Ishikawa (cell line): ENCODE data around the gene RFC5.

Experiments used
- CEBPB ChIP-seq: IDR thresholded peaks from 2 replicates; pipeline ENCODE4 v1.6.1; 2012
- CREB1 ChIP-seq: IDR thresholded peaks from 2 replicates; pipeline ENCODE4 v1.6.1; 2012; ENCODE audit warnings: low read depth
- EGR1 ChIP-seq: IDR thresholded peaks from 2 replicates; pipeline ENCODE4 v1.6.1; 2012
- EP300 ChIP-seq: IDR thresholded peaks from 2 replicates; pipeline ENCODE4 v1.6.1; 2012; ENCODE audit warnings: borderline replicate concordance
- FOXM1 ChIP-seq: IDR thresholded peaks from 2 replicates; pipeline ENCODE4 v1.6.1; 2012; ENCODE audit warnings: low read depth, borderline replicate concordance
- MAX ChIP-seq: IDR thresholded peaks from 2 replicates; pipeline ENCODE4 v1.6.1; 2012
- NFIC ChIP-seq: IDR thresholded peaks from 2 replicates; pipeline ENCODE4 v1.6.1; 2012
- RAD21 ChIP-seq: IDR thresholded peaks from 2 replicates; pipeline ENCODE4 v1.6.1; 2012; ENCODE audit warnings: low read depth
- TAF1 ChIP-seq: IDR thresholded peaks from 2 replicates; pipeline ENCODE4 v1.6.1; 2012; ENCODE audit warnings: low read depth, mild to moderate bottlenecking
- TCF12 ChIP-seq: IDR thresholded peaks from 2 replicates; pipeline ENCODE4 v1.6.1; 2012; ENCODE audit warnings: low read depth
- TEAD4 ChIP-seq: IDR thresholded peaks from 2 replicates; pipeline ENCODE4 v1.6.1; 2012
- YY1 ChIP-seq: IDR thresholded peaks from 2 replicates; pipeline ENCODE4 v1.6.1; 2012; ENCODE audit warnings: low read depth
- ZBTB7A ChIP-seq: IDR thresholded peaks from 2 replicates; pipeline ENCODE4 v1.6.1; 2012; ENCODE audit warnings: low read depth
- TF ChIP-seq, protein P1 (sequence below): IDR thresholded peaks from 2 replicates; pipeline ENCODE4 v1.6.1; 2012; ENCODE audit warnings: low read depth, mild to moderate bottlenecking
- TF ChIP-seq, protein P2 (sequence below): IDR thresholded peaks from 2 replicates; pipeline ENCODE4 v1.6.1; 2012

The RFC5 gene

DNA sequence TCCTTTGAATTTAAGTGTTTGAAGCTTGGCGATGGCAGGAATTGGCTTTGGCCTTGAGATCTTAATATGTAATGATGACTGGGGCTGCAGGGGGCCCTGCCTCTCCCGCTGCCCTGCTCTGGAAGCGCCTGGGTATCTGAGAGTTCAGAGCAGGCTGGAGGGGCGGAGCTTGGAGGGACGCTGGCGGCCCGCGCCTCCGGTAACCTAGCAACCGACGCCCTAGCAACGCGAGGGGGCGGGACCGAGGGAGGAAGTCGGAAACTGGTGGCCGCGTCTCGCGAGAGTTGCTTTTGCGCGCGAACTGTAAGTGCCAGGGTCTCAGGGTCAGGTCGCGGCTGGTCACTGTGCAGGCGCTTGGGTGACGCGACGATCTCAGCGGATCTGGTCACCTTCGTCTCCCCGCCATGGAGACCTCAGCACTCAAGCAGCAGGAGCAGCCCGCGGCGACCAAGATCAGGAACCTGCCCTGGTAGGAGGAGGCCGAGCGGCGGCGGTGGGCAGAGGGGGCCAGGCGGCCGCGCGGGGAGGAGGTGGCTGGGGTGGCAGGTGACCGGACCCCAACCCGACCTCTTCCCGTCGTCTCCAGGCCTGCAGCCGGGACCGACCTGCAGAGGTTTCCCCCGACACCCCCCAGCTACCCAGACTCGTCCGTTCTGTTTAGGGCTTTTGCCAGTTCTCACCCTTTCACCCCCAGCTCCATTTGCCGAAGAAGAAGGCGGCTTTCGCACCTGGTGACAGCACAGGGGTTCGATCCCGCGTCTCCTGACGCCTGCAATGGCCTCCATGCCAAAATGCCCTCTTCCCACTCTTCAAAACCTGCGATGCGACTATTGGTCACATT, at the start of gene RFC5:
RFC5 (plus strand) TSS at position 280 of the 841 bp plus-strand sequence; CDS start at position 405, 125 bp downstream.
- TF ChIP-seq EP300, result 0 out of 2 replicates have a peak, but pooled peaks have one; percentile 27
- TF ChIP-seq EGR1, result 0 out of 2 replicates have a peak, but pooled peaks have one; percentile 28
- TF ChIP-seq RAD21, result no peak
- TF ChIP-seq NFIC, result no peak
- no peak for TF ChIP-seq TEAD4
- peak; percentile 73 for TF ChIP-seq ZBTB7A
- no peak for TF ChIP-seq CEBPB
- TF ChIP-seq YY1, result 0 out of 2 replicates have a peak, but pooled peaks have one; percentile 33
- TF ChIP-seq MAX, result peak; percentile 87
- TF ChIP-seq TAF1, result peak; percentile 77
- TF ChIP-seq, protein P1, sequence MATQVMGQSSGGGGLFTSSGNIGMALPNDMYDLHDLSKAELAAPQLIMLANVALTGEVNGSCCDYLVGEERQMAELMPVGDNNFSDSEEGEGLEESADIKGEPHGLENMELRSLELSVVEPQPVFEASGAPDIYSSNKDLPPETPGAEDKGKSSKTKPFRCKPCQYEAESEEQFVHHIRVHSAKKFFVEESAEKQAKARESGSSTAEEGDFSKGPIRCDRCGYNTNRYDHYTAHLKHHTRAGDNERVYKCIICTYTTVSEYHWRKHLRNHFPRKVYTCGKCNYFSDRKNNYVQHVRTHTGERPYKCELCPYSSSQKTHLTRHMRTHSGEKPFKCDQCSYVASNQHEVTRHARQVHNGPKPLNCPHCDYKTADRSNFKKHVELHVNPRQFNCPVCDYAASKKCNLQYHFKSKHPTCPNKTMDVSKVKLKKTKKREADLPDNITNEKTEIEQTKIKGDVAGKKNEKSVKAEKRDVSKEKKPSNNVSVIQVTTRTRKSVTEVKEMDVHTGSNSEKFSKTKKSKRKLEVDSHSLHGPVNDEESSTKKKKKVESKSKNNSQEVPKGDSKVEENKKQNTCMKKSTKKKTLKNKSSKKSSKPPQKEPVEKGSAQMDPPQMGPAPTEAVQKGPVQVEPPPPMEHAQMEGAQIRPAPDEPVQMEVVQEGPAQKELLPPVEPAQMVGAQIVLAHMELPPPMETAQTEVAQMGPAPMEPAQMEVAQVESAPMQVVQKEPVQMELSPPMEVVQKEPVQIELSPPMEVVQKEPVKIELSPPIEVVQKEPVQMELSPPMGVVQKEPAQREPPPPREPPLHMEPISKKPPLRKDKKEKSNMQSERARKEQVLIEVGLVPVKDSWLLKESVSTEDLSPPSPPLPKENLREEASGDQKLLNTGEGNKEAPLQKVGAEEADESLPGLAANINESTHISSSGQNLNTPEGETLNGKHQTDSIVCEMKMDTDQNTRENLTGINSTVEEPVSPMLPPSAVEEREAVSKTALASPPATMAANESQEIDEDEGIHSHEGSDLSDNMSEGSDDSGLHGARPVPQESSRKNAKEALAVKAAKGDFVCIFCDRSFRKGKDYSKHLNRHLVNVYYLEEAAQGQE, result no peak

- TF ChIP-seq, protein P2, sequence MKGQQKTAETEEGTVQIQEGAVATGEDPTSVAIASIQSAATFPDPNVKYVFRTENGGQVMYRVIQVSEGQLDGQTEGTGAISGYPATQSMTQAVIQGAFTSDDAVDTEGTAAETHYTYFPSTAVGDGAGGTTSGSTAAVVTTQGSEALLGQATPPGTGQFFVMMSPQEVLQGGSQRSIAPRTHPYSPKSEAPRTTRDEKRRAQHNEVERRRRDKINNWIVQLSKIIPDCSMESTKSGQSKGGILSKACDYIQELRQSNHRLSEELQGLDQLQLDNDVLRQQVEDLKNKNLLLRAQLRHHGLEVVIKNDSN, result no peak
- TF ChIP-seq EP300 (no peak), FOXM1 (no peak), TEAD4 (no peak), YY1 (no peak), NFIC (no peak), CEBPB (no peak), EGR1 (no peak), RAD21 (no peak), ZBTB7A (no peak), MAX (no peak), CREB1 (no peak), TCF12 (no peak)
- TF ChIP-seq, protein P1, result no peak
Measured at GRCh38 chr12:117967043-117967442, 49.5 kb upstream of the RFC5 start.

- TF ChIP-seq NFIC, result no peak
Measured at GRCh38 chr12:117967512-117967911, 49.0 kb upstream of the RFC5 start.

- TF ChIP-seq EGR1, result no peak
- TF ChIP-seq TEAD4, result no peak
- TF ChIP-seq, protein P1, result no peak
- TF ChIP-seq, protein P2, result no peak
- no peak for TF ChIP-seq TCF12
- no peak for TF ChIP-seq NFIC
- no peak for TF ChIP-seq CEBPB
- TF ChIP-seq TAF1, result no peak
- no peak for TF ChIP-seq RAD21
- TF ChIP-seq YY1, result no peak
- TF ChIP-seq CREB1, result no peak
- TF ChIP-seq ZBTB7A, result no peak
- TF ChIP-seq FOXM1, result no peak
- no peak for TF ChIP-seq MAX
- no peak for TF ChIP-seq EP300
Measured at GRCh38 chr12:117968151-117968789, 48.2 kb upstream of the RFC5 start.
